22Rv1 (cell line): ENCODE results near the gene POFUT1.

Source experiments
- ZFX ChIP-seq: fragments of 450-650 bp; IDR thresholded peaks from 2 replicates; pipeline ENCODE4 v1.6.1; 2017; ENCODE audit warnings: antibody characterized with exemption, borderline replicate concordance
- TF ChIP-seq, protein P1 (sequence below): fragments of 450-650 bp; IDR thresholded peaks from 2 replicates; pipeline ENCODE4 v1.5.1; 2017; ENCODE audit warnings: mild to moderate bottlenecking

DNA sequence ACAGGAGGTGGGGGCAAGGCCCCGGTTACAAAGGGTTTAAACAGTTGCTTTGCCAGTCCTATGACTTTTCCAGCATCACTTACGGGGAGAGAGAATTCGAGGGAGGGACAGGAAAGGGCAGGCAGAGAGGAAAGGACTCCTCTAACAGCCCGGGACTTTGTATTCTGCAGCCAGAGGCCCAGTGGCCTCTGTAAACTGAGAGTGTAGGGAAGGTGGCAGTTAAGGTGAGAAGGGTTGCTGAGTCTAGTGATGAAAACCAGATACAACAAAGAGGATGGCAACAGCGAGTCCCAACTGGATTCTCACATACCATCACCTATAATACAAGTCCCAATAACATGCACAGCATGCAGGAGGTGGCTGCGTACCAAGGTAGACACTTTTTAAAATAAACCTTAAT lies 13.7 kb upstream of the POFUT1 start:
- TF ChIP-seq, protein P1, sequence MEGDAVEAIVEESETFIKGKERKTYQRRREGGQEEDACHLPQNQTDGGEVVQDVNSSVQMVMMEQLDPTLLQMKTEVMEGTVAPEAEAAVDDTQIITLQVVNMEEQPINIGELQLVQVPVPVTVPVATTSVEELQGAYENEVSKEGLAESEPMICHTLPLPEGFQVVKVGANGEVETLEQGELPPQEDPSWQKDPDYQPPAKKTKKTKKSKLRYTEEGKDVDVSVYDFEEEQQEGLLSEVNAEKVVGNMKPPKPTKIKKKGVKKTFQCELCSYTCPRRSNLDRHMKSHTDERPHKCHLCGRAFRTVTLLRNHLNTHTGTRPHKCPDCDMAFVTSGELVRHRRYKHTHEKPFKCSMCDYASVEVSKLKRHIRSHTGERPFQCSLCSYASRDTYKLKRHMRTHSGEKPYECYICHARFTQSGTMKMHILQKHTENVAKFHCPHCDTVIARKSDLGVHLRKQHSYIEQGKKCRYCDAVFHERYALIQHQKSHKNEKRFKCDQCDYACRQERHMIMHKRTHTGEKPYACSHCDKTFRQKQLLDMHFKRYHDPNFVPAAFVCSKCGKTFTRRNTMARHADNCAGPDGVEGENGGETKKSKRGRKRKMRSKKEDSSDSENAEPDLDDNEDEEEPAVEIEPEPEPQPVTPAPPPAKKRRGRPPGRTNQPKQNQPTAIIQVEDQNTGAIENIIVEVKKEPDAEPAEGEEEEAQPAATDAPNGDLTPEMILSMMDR, result no peak
- TF ChIP-seq ZFX, result no peak
